NCI-H226 (cell line): ENCODE data around the gene UBE2Q1.

Experiments
- DNase-seq: peaks from one replicate; pipeline ENCODE4 v3.0.0-alpha.2; 2015

UBE2Q1 gene

DNA sequence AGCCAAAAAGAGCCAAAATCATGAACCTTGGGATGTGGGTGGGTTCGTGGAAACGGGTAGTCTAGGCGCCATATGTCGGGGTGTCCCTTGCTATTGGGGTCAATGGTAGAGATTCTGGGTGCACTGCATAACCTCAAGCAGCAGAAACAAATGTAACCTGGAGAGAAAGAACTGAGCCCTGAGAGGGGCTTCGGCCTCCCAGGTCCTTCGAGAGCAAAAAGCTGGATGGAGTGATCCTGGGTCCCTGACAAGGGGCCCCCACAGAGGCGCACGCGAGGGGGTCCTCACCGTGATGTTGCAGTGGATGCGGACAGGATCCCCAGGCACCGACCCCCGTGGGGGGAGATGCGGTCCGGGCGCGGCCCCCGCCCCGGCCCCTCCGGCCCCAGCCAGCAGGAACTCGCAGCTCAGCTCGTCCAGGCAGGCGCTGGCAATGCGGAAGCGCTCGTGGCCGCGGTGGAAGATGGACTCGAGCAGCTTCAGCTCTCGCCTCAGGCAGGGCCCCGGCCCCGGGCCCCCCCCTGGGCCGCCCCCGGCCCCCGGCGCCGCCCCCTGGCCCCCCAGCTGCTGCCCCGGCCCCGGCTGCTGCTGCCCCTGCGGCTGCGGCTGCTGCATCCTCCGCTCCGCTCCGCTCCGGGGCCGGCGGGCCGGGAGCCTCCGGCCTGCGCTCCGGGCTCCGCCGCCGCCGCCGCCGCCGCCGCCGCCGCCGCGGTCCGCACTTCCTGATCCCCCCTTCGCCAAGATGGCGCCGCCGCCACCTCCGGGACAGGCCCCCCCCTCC lies at the start of gene UBE2Q1:
UBE2Q1 (minus strand) TSS at position 724 of the 781 bp plus-strand sequence; CDS start at position 615, 109 bp downstream.
- DNase-seq, result no peak

DNA sequence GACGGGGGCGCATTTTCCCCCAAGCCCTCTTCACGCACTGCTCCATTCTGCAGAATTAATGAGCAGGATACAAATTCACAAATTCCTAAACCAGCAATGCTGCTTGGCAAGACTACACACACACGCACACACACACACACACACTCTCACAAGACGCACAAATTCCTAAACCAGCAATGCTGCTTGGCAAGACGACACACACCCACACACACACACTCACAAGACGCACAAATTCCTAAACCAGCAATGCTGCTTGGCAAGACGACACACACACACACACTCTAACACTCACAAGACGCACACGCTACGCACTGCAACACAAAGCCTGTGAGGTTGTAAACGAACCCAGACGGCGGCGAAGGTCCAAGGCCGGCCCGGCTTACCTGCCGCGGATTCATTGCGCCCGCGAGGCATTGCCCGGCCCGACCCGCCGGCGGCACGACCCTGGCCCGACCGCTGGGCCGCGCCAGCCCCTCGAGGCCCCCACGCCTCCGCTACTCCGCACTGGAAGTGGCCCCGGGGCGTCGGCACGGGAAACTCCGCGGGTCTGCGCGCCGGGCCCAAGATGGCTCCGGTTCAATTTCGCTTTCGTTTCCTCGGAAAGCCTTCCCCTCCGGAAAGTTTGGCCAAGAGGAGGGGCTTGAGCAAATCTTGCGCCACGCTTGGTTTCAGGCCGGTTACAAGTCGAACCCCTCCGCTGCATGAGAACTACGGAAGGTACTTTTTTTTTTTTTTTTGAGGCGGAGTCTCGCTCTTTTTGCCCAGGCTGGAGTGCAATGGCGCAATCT lies 49.3 kb upstream of the UBE2Q1 start, which contains the start of gene ADAR:
ADAR (minus strand) TSS at position 578 of the 788 bp plus-strand sequence; CDS start at position 398, 180 bp downstream.
- DNase-seq, result peak; percentile 97

- DNase-seq, result peak; percentile 13
Observed at GRCh38 chr1:154607106-154607608, 48.7 kb upstream of the UBE2Q1 start.

GRCh38 chr1:154605534-154605933 lies 47.1 kb upstream of the UBE2Q1 start:
- DNase-seq, result no peak

DNA sequence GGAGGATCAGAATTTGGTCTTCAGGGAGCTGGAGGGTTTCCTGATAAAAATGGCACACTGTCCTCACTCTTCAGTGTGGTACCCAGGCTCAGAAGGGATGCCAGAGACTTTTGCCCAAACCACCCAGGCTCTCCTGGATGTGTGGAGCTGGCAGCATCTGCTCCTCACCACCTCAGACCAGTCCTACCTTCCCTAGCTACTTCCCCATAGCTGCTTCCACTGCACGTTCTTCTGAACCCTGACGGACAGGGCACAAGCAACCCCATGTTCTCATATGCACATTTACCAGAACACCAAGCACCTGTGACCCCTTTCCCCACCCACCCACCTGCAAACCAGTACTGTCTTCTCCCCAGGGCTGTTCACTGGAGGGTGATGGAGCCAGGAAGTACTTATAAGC lies 44.9 kb upstream of the UBE2Q1 start:
- no peak for DNase-seq

- DNase-seq, result no peak
Observed at GRCh38 chr1:154599658-154600057, 41.2 kb upstream of the UBE2Q1 start.

DNA sequence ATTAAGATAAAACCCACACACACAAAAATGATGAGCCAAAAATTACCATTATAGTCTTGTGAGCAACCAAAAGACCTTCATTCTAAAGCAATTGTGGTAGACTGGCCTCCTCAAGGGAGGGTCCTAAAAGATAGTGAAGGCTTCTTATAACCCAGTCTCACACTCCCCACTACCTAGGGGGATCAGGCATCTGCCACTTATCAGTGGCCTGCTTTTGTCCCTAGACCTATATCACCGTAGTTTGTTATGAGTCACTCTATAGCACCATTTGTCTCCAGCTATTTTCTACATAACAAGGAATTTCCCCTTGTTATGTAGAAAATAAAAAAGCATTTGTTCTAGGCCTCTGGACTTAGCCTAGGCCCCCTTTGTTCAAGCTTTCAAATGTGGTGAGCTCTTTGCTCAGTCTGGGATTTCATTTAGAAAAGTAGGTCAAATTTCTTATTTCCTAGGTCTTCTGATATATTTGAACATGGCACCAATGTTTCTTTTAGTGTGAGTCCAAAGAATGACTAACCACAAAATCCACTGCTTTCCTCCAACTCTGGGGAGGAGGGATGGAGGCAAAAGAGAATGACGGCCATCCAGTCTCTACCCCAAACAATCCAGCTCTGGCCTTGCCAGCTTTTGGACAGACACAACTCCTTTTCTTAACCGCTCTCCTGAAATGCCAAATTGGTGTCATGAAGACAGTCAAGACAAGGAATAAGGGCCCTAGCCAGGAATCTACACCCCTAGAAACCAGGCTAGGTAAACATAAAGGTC lies 40.6 kb upstream of the UBE2Q1 start:
- no peak for DNase-seq

DNA sequence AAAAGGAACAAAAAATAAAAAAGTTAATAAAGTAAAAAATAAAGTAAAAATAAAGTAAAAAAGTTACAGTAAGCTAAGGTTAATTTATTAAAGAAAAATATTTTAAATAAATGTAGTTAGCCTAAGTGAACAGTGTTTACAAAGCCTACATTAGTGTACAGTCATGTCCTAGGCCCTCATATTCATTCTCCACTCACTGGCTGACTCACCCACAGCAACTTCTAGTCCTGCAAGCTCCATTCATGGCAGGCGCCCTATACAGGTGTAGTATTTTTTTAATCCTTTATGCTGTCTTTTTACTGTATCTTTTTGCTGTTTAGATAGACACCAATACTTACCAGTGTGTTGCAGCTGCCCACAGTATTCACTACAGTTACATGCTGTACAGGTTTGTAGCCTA lies 37.2 kb upstream of the UBE2Q1 start:
- no peak for DNase-seq

GRCh38 chr1:154594811-154595210 lies 36.3 kb upstream of the UBE2Q1 start:
- DNase-seq, result no peak

DNA sequence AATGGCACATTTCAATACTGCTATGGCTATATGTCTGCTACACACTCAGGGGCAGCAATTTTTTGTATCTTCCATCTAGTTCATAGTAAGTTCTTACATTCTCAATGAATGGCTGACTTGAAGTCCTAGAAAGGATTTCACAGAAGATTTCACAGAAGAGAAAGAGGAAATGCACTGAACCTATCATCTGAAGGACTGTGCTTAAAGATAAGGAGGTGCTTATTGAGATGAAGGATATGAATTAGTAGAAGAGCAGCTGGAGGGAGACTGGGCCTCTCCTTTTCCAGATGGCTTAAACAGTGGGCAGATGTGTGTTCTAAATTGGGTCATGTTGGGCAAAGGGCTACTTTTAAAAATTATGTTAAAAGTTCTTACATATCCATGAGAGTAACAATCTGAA lies 34.9 kb upstream of the UBE2Q1 start:
- no peak for DNase-seq

GRCh38 chr1:154591206-154591605 lies 32.7 kb upstream of the UBE2Q1 start:
- DNase-seq, result no peak

- no peak for DNase-seq
Observed at GRCh38 chr1:154590756-154591155, 32.3 kb upstream of the UBE2Q1 start.

GRCh38 chr1:154589780-154590179 lies 31.3 kb upstream of the UBE2Q1 start:
- DNase-seq, result no peak

GRCh38 chr1:154586641-154587040 lies 28.2 kb upstream of the UBE2Q1 start:
- no peak for DNase-seq

- DNase-seq, result no peak
Observed at GRCh38 chr1:154586231-154586630, 27.8 kb upstream of the UBE2Q1 start.

DNA sequence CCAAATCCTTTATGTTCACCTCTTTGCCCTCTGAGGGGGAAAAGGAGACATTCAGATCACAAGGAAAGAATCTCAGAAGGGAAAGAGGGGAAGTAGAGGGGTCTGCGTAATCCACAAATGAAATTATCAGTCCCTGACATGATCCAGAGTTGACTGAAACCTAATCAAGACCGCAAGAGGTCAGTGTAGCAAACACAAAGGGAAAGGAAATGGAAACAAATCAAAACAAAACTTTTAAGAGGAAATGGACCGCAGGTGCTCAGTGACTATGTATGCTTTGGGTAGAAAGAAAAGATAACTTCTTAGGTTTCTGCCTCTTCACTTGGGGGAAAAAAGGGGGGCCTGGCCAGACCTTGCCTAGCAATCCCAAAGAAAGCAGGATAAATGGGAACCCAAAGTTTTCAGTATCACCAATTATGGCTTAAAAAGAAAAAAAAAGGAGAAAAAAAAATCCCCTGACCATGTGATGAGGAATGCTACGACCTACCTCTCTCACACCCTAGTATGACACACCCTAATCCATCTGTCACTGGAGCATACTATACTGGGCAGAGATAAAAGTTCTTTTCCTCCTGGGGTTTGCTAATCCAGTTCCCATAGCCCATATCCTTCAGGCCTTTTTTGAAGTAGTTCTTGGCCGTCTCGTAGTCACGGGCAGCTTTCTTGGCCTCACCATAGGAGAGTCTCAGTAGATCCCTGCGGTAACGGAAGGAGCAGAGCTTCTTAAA lies 26.0 kb upstream of the UBE2Q1 start:
- DNase-seq, result no peak

GRCh38 chr1:154583773-154584172 lies 25.3 kb upstream of the UBE2Q1 start:
- no peak for DNase-seq

DNA sequence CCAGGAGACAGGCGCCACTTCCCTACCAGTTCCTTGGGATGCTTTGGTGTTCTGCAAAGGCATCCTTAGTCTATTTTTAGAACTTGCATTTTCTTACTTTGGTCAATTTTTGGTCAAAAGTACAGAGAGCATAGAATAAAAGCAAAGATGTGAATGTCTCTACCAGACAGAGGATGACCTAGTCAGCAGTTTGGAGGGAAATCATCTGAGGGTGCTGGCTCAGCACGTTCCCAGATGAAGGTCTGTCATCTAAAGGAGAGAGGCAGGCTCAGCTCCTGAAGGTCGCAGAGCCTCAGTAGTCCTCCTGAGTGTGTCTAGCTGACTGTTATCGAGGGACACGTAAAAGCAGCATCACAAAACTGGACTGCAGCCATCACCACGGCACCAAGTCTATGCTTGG lies 24.4 kb upstream of the UBE2Q1 start:
- DNase-seq, result no peak

- DNase-seq, result no peak
Observed at GRCh38 chr1:154581766-154582165, 23.3 kb upstream of the UBE2Q1 start.

DNA sequence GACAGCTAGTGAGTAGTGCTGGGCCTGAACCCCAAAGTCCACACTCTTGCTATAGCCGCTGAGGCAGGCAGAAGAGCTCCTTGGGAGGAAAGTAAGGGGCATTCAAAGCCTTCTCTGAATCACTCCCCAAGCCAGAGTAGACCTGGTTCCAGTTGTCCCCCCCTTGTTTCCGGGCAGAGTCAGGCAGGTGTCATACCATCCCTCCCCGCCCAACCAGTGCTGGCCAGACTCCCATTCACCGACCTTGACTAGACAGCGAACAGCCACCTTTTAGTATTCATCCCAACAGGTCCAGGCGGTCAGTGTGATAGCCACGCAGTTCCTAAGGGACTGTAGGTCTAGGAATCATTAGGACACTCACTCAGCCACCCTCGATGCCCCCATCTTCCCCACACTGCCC lies 20.9 kb upstream of the UBE2Q1 start:
- DNase-seq, result no peak

- DNase-seq, result no peak
Observed at GRCh38 chr1:154578058-154578418, 19.6 kb upstream of the UBE2Q1 start.

- no peak for DNase-seq
Observed at GRCh38 chr1:154577346-154578057, 19.0 kb upstream of the UBE2Q1 start.
